Thoracic aorta (tissue), 2 donors: ENCODE results near the gene TMCO6. TPM values are rescaled to one million over a fixed set of nuclear protein-coding genes. Genes with fewer than 3 reads are reported as not detected.
A peak's percentile ranks its signal among the peaks of the same experiment; 100 is the strongest.
"Not testable (repeated sequence)": the region's sequence is repeated elsewhere in the genome, so short reads cannot be mapped to it uniquely, and the experiment has no call there.

Source experiments
- ATAC-seq: fragments of 150-250 bp; one replicate; pipeline ENCODE4 v1.8.0; 2017; ENCODE audit warnings: low read depth; ENCODE audit not compliant: insufficient number of reproducible peaks, low FRiP score
- DNase-seq: peaks from one replicate; pipeline ENCODE4 v3.0.0-alpha.2; 2020; ENCODE audit warnings: low spot score
- H3K27ac ChIP-seq, 2 donors: fragments of 200-600 bp; sonication (generic); 1 replicate in 1 of 2; 2 replicates in 1 of 2; pipeline ENCODE4 v1.5.1; 2016; ENCODE audit warnings: mild to moderate bottlenecking in 2 of 2, moderate library complexity in 2 of 2
- H3K27me3 ChIP-seq: fragments of 200-600 bp; sonication (generic); replicated peaks from 2 replicates; pipeline ENCODE4 v1.6.0; 2016; ENCODE audit warnings: mild to moderate bottlenecking; ENCODE audit not compliant: insufficient read depth
- H3K36me3 ChIP-seq: fragments of 200-600 bp; sonication (generic); one replicate; pipeline ENCODE4 v1.5.1; 2016
- H3K4me1 ChIP-seq, 2 donors: fragments of 200-600 bp; sonication (generic); 1 replicate in 1 of 2; 2 replicates in 1 of 2; pipeline versions ENCODE4 v1.5.1 to v1.6.0; 2016; ENCODE audit warnings: low read depth in 2 of 2, mild to moderate bottlenecking in 1 of 2; ENCODE audit not compliant: control insufficient read depth in 1 of 2
- H3K4me3 ChIP-seq: fragments of 200-600 bp; sonication (generic); 2 replicates; pipeline ENCODE4 v1.5.1; 2016; ENCODE audit warnings: mild to moderate bottlenecking
- H3K9me3 ChIP-seq: fragments of 200-600 bp; sonication (generic); 2 replicates; pipeline ENCODE4 v1.5.1; 2016
- total RNA-seq, 2 donors: library from RNA; depleted of rRNA; stranded (reverse); fragments of >200 nt; gene quantifications; one replicate each; pipeline versions ENCODE4 v1.1.0 to v1.2.3, GENCODE V29; 2016
- TF ChIP-seq, protein P1 (sequence below): fragments of 200-600 bp; sonication (generic); IDR thresholded peaks from one replicate; pipeline ENCODE4 v1.5.1; 2019; ENCODE audit warnings: antibody characterized with exemption

The TMCO6 gene
- total RNA-seq, 2 donors from 2014 or later = 11.4 to 13.5 TPM

- Histone ChIP-seq H3K4me1 (peaks cover 0 to 12% of the 10 kb centered on the region in 2 donors), H3K27ac (peak overlapping the region in 1 of 2 donors; percentile 4), H3K36me3 (no peaks in the 10 kb centered on the region), H3K4me3 (peak overlapping the region; percentile 15), H3K9me3 (no peaks in the 10 kb centered on the region), H3K27me3 (no peaks in the 10 kb centered on the region)
- TF ChIP-seq, protein P1, sequence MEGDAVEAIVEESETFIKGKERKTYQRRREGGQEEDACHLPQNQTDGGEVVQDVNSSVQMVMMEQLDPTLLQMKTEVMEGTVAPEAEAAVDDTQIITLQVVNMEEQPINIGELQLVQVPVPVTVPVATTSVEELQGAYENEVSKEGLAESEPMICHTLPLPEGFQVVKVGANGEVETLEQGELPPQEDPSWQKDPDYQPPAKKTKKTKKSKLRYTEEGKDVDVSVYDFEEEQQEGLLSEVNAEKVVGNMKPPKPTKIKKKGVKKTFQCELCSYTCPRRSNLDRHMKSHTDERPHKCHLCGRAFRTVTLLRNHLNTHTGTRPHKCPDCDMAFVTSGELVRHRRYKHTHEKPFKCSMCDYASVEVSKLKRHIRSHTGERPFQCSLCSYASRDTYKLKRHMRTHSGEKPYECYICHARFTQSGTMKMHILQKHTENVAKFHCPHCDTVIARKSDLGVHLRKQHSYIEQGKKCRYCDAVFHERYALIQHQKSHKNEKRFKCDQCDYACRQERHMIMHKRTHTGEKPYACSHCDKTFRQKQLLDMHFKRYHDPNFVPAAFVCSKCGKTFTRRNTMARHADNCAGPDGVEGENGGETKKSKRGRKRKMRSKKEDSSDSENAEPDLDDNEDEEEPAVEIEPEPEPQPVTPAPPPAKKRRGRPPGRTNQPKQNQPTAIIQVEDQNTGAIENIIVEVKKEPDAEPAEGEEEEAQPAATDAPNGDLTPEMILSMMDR = no peak
- DNase-seq = no peak
- no peak for ATAC-seq
Measured at GRCh38 chr5:140595538-140596300, 43.5 kb upstream of the TMCO6 start.

DNA sequence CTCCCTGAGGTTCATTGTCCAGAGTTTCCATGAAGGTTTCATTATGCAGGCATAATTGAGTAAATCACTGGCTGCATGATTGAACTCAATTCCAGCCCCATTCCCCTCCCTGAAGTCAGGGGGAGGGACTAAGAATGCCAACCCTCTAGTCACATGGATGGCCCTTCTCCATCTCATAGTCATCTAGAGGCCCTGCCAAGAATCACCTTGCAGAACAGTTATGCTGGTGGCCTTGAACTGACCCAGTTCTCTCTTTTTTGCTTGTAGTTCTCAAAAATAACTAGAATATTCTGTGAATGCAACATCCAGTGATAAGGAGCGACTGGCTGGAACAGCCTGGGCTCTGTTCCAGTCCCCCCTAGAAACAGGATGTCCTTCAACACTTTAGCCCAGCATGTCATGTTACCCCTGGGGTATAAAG is 42.9 kb upstream of the TMCO6 start:
- TF ChIP-seq, protein P1 = no peak
- Histone ChIP-seq H3K27ac (peak overlapping the region in 1 of 2 donors; percentile 4), H3K9me3 (no peaks in the 10 kb centered on the region), H3K4me3 (no peak overlapping the region), H3K27me3 (no peaks in the 10 kb centered on the region), H3K4me1 (peaks cover 0 to 12% of the 10 kb centered on the region in 2 donors), H3K36me3 (no peaks in the 10 kb centered on the region)
- peak; percentile 54 for ATAC-seq
- no peak for DNase-seq

DNA sequence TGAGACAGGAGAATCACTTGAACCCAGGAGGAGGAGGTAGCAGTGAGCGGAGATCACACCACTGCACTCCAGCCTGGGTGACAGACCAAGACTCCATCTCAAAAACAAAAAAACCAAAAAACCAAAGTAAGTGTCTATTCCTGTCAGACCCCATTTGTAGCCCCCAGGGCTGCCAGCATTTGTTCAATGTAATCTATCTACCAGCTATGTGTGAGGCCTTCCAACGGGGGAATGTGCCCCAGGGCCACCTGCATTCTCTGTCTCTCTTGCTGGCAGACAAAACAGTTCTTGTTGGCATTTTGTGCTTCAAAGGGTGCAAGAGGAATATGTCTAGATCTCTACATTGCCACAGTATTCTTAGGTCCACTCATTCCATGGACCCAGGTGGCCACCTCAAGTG is 40.4 kb upstream of the TMCO6 start:
- Histone ChIP-seq H3K36me3 (no peaks in the 10 kb centered on the region), H3K27me3 (no peaks in the 10 kb centered on the region), H3K4me1 (peaks cover 0 to 12% of the 10 kb centered on the region in 2 donors), H3K27ac (no peak overlapping the region), H3K4me3 (no peak overlapping the region), H3K9me3 (no peaks in the 10 kb centered on the region)
- ATAC-seq (no peak), DNase-seq (no peak)
- TF ChIP-seq, protein P1 = no peak

DNA sequence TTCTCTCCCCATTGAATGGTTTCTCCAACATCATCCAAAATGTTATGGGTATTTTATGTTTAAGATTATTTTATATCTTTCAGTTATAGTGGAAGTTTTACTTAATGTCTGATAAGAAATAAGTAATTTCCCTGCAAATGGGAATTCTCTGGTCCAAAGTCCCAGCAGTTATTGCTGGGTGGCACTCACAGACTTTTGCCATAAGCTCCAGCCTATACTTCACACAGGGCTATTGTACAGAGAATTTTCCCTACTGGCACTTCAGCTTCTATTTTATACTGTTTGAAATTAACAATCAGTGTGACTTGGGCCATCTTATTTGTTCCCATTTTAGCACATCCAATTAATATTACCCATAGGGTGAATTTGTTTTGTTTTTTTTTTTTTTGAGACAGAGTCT is 39.2 kb upstream of the TMCO6 start:
- ATAC-seq (no peak), DNase-seq (no peak)
- Histone ChIP-seq H3K9me3 (no peaks in the 10 kb centered on the region), H3K4me1 (peaks cover 0 to 12% of the 10 kb centered on the region in 2 donors), H3K36me3 (no peaks in the 10 kb centered on the region), H3K27ac (no peak overlapping the region), H3K4me3 (no peak overlapping the region), H3K27me3 (no peaks in the 10 kb centered on the region)
- TF ChIP-seq, protein P1 = no peak

DNA sequence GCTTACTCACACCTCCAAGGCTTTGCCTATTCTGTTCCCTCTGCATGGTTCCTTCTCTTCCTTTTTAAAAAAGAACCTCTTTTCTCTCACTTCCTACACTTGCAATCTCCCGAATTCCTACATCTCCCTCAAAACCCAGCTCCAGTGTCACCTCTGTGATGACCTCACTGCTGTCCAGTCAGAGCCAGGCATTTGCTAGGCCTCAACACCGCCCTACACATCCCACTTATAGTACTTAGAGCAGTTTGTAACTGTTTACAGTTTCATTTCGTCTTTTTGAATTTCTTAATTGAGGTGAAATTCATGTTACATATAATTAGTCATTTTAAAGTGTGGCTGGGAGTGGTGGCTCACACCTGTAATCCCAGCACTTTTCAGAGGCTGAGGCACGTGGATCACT is 37.1 kb upstream of the TMCO6 start:
- H3K4me3 ChIP-seq = no peak overlapping the region
- H3K27me3 ChIP-seq = no peaks in the 10 kb centered on the region
- H3K4me1 ChIP-seq = no peaks in the 10 kb centered on the region
- TF ChIP-seq, protein P1 = no peak
- ATAC-seq = no peak
- no peak for DNase-seq
- H3K36me3 ChIP-seq = no peaks in the 10 kb centered on the region
- no peaks in the 10 kb centered on the region for H3K9me3 ChIP-seq
- H3K27ac ChIP-seq = peak overlapping the region in 1 of 2 donors; percentile 23

- H3K36me3 ChIP-seq, H3K4me3 ChIP-seq, ATAC-seq, H3K4me1 ChIP-seq, DNase-seq, H3K9me3 ChIP-seq, H3K27me3 ChIP-seq, H3K27ac ChIP-seq: not testable (repeated sequence)
Measured at GRCh38 chr5:140603446-140603698, 35.9 kb upstream of the TMCO6 start.
